MCF 10A (cell line): ENCODE measurements around the gene JAKMIP2. TPM values are rescaled to one million over a fixed set of nuclear protein-coding genes. Genes with fewer than 3 reads are reported as not detected.

Experiments used
- BruUV-seq: library from RNA; stranded (reverse); fragments of 400-500 nt; replicated peaks from 2 replicates; lab custom pipeline; 2021; lab: Mats Ljungman, UMichigan
- CTCF ChIA-PET: fragments of 300-600 bp; sonication (Branson Sonifier 250); formaldehyde crosslinking; extraction: SDS; loops from one replicate; lab custom pipeline; 2021; ENCODE audit warnings: antibody characterized with exemption, inconsistent platforms; lab: Yijun Ruan, JAX
- POLR2A ChIA-PET: fragments of 300-600, 350-650 bp; sonication (Branson Sonifier 250); formaldehyde crosslinking; extraction: SDS; loops from one replicate; lab custom pipeline; 2020; ENCODE audit warnings: antibody characterized with exemption, inconsistent platforms; lab: Yijun Ruan, JAX
- DNase-seq: peaks from one replicate; pipeline ENCODE4 v3.0.0-alpha.2; 2018; ENCODE audit not compliant: unreplicated experiment
- H3K27ac Mint-ChIP-seq: one replicate; pipeline ENCODE4 v1.8.0; 2022; ENCODE audit warnings: mild to moderate bottlenecking, low read depth, mixed read lengths; ENCODE audit not compliant: unreplicated experiment
- H3K27me3 Mint-ChIP-seq: one replicate; pipeline ENCODE4 v1.8.0; 2022; ENCODE audit warnings: mixed read lengths; ENCODE audit not compliant: insufficient read depth, unreplicated experiment
- H3K36me3 Mint-ChIP-seq: one replicate; pipeline ENCODE4 v1.8.0; 2022; ENCODE audit warnings: mild to moderate bottlenecking, moderate library complexity, mixed read lengths; ENCODE audit not compliant: insufficient read depth, unreplicated experiment
- H3K4me1 Mint-ChIP-seq: one replicate; pipeline ENCODE4 v1.8.0; 2022; ENCODE audit warnings: mixed read lengths; ENCODE audit not compliant: insufficient read depth, unreplicated experiment
- H3K4me3 Mint-ChIP-seq: one replicate; pipeline ENCODE4 v1.8.0; 2022; ENCODE audit warnings: mild to moderate bottlenecking, moderate library complexity, mixed read lengths; ENCODE audit not compliant: unreplicated experiment
- H3K9me3 Mint-ChIP-seq: one replicate; pipeline ENCODE4 v1.8.0; 2022; ENCODE audit warnings: mixed read lengths; ENCODE audit not compliant: unreplicated experiment
- intact Hi-C: fragments of 100-400 bp; cut with micrococcal nuclease; formaldehyde crosslinking; loops from 2 replicates; pipeline ENCODE4 v1.14.1; 2022
- total RNA-seq: library from RNA; stranded (reverse); gene quantifications from 2 replicates; pipeline ENCODE4 v1.2.3, GENCODE V29; 2022
- TF ChIP-seq, protein P1 (sequence below): fragments of 200-600 bp; IDR thresholded peaks from one replicate; pipeline ENCODE4 v1.8.0; 2022; ENCODE audit warnings: antibody characterized with exemption, mild to moderate bottlenecking; ENCODE audit not compliant: unreplicated experiment

Gene JAKMIP2
- total RNA-seq, 1 experiment from 2014 or later, result not detected

DNA sequence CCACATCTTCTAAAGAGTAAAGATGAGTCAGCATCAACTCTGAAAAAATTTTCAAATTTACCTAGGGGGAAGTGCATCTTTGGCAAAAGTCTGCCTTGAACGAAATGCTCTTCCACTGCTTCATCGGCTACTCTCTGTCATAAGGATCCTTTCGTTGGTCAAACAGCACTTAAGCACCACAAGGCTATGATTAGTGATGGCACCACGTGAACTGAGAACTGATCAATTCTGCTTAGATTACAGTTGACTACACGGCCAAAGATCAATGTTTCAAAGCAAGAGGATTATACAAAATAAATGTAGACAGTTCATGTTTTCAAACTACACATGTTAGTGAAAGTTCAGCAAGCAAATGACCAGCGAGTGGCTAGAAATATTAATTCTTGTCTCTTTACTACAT lies 9.4 kb downstream of the JAKMIP2 start:
- no peak overlapping the region for H3K4me3 Mint-ChIP-seq
- intact Hi-C loops, result no loop called here
- peaks cover 68% of the 10 kb centered on the region for H3K27me3 Mint-ChIP-seq
- no TSS peak for BruUV-seq
- H3K27ac Mint-ChIP-seq, result no peak overlapping the region
- ChIA-PET POLR2A (no interaction called here), CTCF (no interaction called here)
- H3K4me1 Mint-ChIP-seq, result no peaks in the 10 kb centered on the region
- DNase-seq, result no peak
- no peaks in the 10 kb centered on the region for H3K36me3 Mint-ChIP-seq
- H3K9me3 Mint-ChIP-seq, result no peaks in the 10 kb centered on the region
- TF ChIP-seq, protein P1, sequence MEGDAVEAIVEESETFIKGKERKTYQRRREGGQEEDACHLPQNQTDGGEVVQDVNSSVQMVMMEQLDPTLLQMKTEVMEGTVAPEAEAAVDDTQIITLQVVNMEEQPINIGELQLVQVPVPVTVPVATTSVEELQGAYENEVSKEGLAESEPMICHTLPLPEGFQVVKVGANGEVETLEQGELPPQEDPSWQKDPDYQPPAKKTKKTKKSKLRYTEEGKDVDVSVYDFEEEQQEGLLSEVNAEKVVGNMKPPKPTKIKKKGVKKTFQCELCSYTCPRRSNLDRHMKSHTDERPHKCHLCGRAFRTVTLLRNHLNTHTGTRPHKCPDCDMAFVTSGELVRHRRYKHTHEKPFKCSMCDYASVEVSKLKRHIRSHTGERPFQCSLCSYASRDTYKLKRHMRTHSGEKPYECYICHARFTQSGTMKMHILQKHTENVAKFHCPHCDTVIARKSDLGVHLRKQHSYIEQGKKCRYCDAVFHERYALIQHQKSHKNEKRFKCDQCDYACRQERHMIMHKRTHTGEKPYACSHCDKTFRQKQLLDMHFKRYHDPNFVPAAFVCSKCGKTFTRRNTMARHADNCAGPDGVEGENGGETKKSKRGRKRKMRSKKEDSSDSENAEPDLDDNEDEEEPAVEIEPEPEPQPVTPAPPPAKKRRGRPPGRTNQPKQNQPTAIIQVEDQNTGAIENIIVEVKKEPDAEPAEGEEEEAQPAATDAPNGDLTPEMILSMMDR, result no peak

DNA sequence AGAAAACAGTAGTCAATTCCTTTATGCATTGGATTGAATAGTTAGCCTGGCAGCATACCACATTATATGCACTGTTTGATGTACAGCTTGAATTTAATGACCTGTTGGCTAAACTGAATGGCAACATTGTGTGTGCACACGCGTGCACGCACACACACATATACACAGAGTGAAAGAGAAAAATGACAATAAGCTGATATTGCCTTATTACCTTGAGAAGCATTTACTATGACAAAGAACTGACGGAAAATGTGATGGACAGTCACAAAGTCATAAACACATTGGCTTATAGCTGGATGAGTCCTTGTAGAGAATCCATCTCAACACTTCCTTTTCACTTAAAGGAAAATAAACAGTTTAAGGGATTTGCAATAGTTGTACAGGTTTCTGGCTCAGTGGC lies 15.5 kb downstream of the JAKMIP2 start:
- Mint-ChIP-seq H3K27ac (no peak overlapping the region), H3K4me3 (no peak overlapping the region)
- intact Hi-C loops, result no loop called here

DNA sequence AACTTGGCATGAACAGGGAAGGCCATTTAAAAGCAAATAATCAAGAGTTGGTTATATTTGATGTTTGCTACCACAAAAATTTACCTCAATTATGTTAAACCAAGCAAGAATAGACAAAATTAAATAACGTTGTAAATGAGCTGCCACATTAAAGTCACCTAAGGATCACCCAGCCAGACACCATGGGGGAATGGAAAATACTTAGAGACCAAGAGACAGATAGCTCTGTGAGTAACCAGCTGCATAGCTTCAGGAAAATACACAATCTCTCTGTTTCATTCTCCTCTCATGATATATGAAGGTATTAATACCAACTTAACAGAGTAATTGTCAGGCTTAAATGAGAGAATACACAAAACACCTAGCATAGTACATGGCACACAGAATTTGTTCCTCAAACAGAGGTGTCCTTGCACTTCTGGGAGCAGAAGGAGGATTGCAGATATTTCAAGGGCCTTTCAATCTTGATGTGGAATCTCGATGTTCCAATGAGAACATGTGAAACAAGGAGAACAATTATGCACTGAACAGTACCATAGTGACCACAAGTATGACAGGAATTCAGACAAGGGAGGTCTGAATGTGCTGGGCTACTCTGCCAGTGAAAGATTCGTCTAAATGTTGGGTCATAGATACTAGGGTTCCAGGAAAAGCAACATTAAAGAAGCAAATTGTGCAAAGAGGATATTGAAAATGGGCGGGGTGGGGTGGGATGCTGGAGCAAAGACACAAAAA lies 18.6 kb downstream of the JAKMIP2 start:
- no peak overlapping the region for H3K27ac Mint-ChIP-seq
- TF ChIP-seq, protein P1, result no peak
- H3K9me3 Mint-ChIP-seq, result no peaks in the 10 kb centered on the region
- peaks cover 14% of the 10 kb centered on the region for H3K4me1 Mint-ChIP-seq
- no peaks in the 10 kb centered on the region for H3K36me3 Mint-ChIP-seq
- ChIA-PET CTCF (interaction anchor here (1.3 kb wide), 1 partner anchor 12 kb away, joined by 3 read pairs; no protein-coding TSS in a partner anchor), POLR2A (no interaction called here)
- peaks cover 43% of the 10 kb centered on the region for H3K27me3 Mint-ChIP-seq
- intact Hi-C loops, result no loop called here
- H3K4me3 Mint-ChIP-seq, result no peak overlapping the region
- peak; percentile 49 for DNase-seq
- no TSS peak for BruUV-seq

More for the DNA sequence above, 15.5 kb downstream of the JAKMIP2 start:
- CTCF ChIA-PET, result interaction anchor here (0.6 to 1.0 kb wide), 2 partner anchors 28 to 139 kb away, joined by 3 to 5 read pairs; no protein-coding TSS in a partner anchor
- no peaks in the 10 kb centered on the region for H3K9me3 Mint-ChIP-seq
- no peak for DNase-seq
- H3K36me3 Mint-ChIP-seq, result no peaks in the 10 kb centered on the region
- TF ChIP-seq, protein P1, result no peak
- H3K27me3 Mint-ChIP-seq, result peaks cover 74% of the 10 kb centered on the region
- no TSS peak for BruUV-seq
- POLR2A ChIA-PET, result interaction anchor here (0.5 to 1.4 kb wide), 4 partner anchors 9 to 96 kb away, joined by 3 to 4 read pairs (median 4); no protein-coding TSS in a partner anchor
- peaks cover 14% of the 10 kb centered on the region for H3K4me1 Mint-ChIP-seq

DNA sequence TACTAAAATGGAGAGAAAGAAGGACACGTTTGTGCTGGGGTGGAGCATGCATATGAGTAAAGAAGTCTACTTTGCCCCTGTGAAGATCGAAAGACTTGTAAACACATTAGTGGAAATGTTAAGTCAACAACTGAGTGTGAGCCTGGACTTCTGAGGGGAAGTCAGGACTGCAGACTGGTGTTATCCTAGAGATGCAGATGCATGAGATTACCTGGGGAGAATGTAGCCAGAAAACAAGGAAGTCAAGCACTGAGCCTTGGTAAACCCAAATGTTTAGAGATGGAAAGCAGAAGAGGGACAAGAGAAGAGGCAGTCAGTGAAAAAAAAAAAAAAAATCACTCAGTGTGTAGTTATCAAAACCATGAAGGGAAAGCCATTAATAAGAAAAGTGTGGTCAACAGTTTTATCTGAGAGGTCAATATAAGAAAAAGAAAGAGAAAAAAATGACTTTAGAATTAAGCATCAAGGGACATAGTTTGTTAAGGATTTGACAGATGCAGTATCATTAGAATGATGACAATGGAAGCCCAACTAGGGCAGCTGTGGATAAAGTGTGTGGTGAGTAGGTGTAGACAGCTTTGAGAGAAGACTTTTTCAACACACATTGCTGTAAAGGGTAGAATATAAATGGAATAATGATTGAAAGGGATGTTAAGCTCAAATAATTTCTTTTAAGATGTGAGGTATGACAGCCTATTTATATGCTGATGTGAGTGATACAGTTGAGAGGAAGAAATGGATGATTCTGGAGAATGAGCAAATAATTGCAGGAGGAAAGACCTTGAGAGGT lies 22.2 kb downstream of the JAKMIP2 start:
- intact Hi-C loops, result no loop called here
- Mint-ChIP-seq H3K36me3 (no peaks in the 10 kb centered on the region), H3K27me3 (peaks cover 16% of the 10 kb centered on the region), H3K4me3 (no peak overlapping the region), H3K27ac (no peak overlapping the region), H3K4me1 (peaks cover 14% of the 10 kb centered on the region), H3K9me3 (no peaks in the 10 kb centered on the region)
- BruUV-seq, result no TSS peak
- DNase-seq, result no peak
- TF ChIP-seq, protein P1, result no peak
- ChIA-PET CTCF (no interaction called here), POLR2A (no interaction called here)
